Stimulated activated naive CD8-positive, alpha-beta T cell treated with anti-CD3 and anti-CD28 coated beads, Interleukin-15, Interleukin-2, amounts not matched to agents 100 U/mL and 50 U/mL, for 24 hours (primary cell): Measurements from ENCODE around the gene IL6.
"Not testable (repeated sequence)": the region's sequence is repeated elsewhere in the genome, so short reads cannot be mapped to it uniquely, and the experiment has no call there.

ENCODE experiments used
- ATAC-seq: fragments of 150-1000 bp; cut with Tn5 transposase; one replicate; pipeline ENCODE4 v1.10.0; 2021
- DNase-seq: peaks from one replicate; pipeline ENCODE4 v3.0.0; 2021

The IL6 gene

GRCh38 chr7:22703978-22704610, 22.9 kb upstream of the IL6 start:
- ATAC-seq, DNase-seq: not testable (repeated sequence)

- ATAC-seq, DNase-seq: not testable (repeated sequence)
These were observed 22.3 kb upstream of the IL6 start for GRCh38 chr7:22704722-22705121.

- not testable (repeated sequence) for DNase-seq, ATAC-seq
These were observed 21.1 kb upstream of the IL6 start for GRCh38 chr7:22705874-22706273.

- ATAC-seq, DNase-seq: not testable (repeated sequence)
These were observed 19.8 kb upstream of the IL6 start for GRCh38 chr7:22707026-22707691.

- not testable (repeated sequence) for ATAC-seq, DNase-seq
These were observed 18.8 kb upstream of the IL6 start for GRCh38 chr7:22708214-22708613.

GRCh38 chr7:22708677-22709061, 18.3 kb upstream of the IL6 start:
- ATAC-seq, DNase-seq: not testable (repeated sequence)

GRCh38 chr7:22709062-22709829, 17.8 kb upstream of the IL6 start:
- ATAC-seq, DNase-seq: not testable (repeated sequence)

GRCh38 chr7:22709857-22710256, 17.1 kb upstream of the IL6 start:
- ATAC-seq (no peak), DNase-seq (no peak)

GRCh38 chr7:22712999-22713398, 14.0 kb upstream of the IL6 start:
- peak; percentile 49 for ATAC-seq
- no peak for DNase-seq

GRCh38 chr7:22713463-22713862, 13.5 kb upstream of the IL6 start:
- ATAC-seq (no peak), DNase-seq (no peak)

- ATAC-seq (no peak), DNase-seq (no peak)
These were observed 11.0 kb upstream of the IL6 start for GRCh38 chr7:22715969-22716368.

GRCh38 chr7:22717760-22718159, 9.2 kb upstream of the IL6 start:
- ATAC-seq = no peak
- no peak for DNase-seq

- DNase-seq (no peak), ATAC-seq (no peak)
These were observed 8.7 kb upstream of the IL6 start for GRCh38 chr7:22718200-22718711.

- DNase-seq = no peak
- ATAC-seq = no peak
These were observed 8.0 kb upstream of the IL6 start for GRCh38 chr7:22718911-22719420.

- ATAC-seq = no peak
These were observed 5.9 kb upstream of the IL6 start for GRCh38 chr7:22720791-22721786.

GRCh38 chr7:22722536-22723180, 4.3 kb upstream of the IL6 start:
- DNase-seq (no peak), ATAC-seq (no peak)

More at GRCh38 chr7:22720791-22721786, 5.9 kb upstream of the IL6 start:
- no peak for DNase-seq

- DNase-seq = no peak
- no peak for ATAC-seq
These were observed 3.8 kb upstream of the IL6 start for GRCh38 chr7:22723181-22723601.

GRCh38 chr7:22723637-22724036, 3.4 kb upstream of the IL6 start:
- ATAC-seq = no peak

GRCh38 chr7:22724861-22725260, 2.1 kb upstream of the IL6 start:
- DNase-seq (no peak), ATAC-seq (no peak)

More at GRCh38 chr7:22723637-22724036, 3.4 kb upstream of the IL6 start:
- no peak for DNase-seq

GRCh38 chr7:22725585-22725984, 1.4 kb upstream of the IL6 start:
- ATAC-seq (no peak), DNase-seq (no peak)
